B cell (primary cell): ENCODE measurements around the gene ROMO1. TPM values are rescaled to one million over a fixed set of nuclear protein-coding genes. Genes with fewer than 3 reads are reported as not detected.

ENCODE experiments used
- ATAC-seq: fragments of 200-7000 bp; cut with Tn5 transposase; one replicate; pipeline ENCODE4 v1.10.0; 2021; ENCODE audit warnings: low read depth, mild to moderate bottlenecking, moderate number of reproducible peaks, moderate library complexity
- CTCF ChIA-PET: fragments of 350-600 bp; sonication (Branson Sonifier 250); formaldehyde crosslinking; loops from one replicate; lab custom pipeline; 2021; ENCODE audit warnings: antibody characterized with exemption, inconsistent platforms; lab: Charles Lee
- POLR2A ChIA-PET: fragments of 350-600 bp; sonication (Branson Sonifier 250); formaldehyde crosslinking; loops from one replicate; lab custom pipeline; 2021; ENCODE audit warnings: antibody characterized with exemption; lab: Charles Lee
- DNase-seq: peaks from one replicate; pipeline ENCODE4 v3.0.0; 2013
- H2AFZ ChIP-seq: 2 replicates; pipeline ENCODE4 v1.6.1; 2012; ENCODE audit warnings: mild to moderate bottlenecking, low read depth, low read length; ENCODE audit not compliant: insufficient read depth, poor library complexity, severe bottlenecking
- H3K27ac ChIP-seq, 2 donors: 1 replicate in 1 of 2; 2 replicates in 1 of 2; pipeline ENCODE4 v1.5.1; 2012 to 2013; ENCODE audit warnings: low read length in 2 of 2, mild to moderate bottlenecking in 2 of 2, moderate library complexity in 1 of 2
- H3K27me3 ChIP-seq, 4 experiments: fragments of 200-600 bp in 1 of 4; sonication (generic) in 1 of 4; replicated peaks in 1 of 4; 1 replicate in 2 of 4; 2 replicates in 2 of 4; pipeline versions ENCODE4 v1.6.1 to v1.7.0; 2013 to 2016; ENCODE audit warnings: low read length in 3 of 4, mild to moderate bottlenecking in 2 of 4, mixed read lengths in 1 of 4, moderate library complexity in 1 of 4; ENCODE audit not compliant: insufficient read depth in 4 of 4, control insufficient read depth in 3 of 4; ENCODE audit errors: control extremely low read depth in 1 of 4
- H3K36me3 ChIP-seq, 2 experiments: replicated peaks in 1 of 2; 1 replicate in 1 of 2; 2 replicates in 1 of 2; pipeline versions ENCODE4 v1.6.1 to v1.7.1; 2013; ENCODE audit warnings: low read length in 1 of 2; ENCODE audit not compliant: insufficient read depth in 2 of 2, control insufficient read depth in 1 of 2; ENCODE audit errors: control extremely low read depth in 1 of 2, extremely low read depth in 1 of 2
- H3K4me1 ChIP-seq, 2 donors: fragments of 200-600 bp in 1 of 2; sonication (generic) in 1 of 2; 1 replicate in 1 of 2; 2 replicates in 1 of 2; pipeline versions ENCODE4 v1.5.1 to v1.6.1; 2013 to 2017; ENCODE audit warnings: low read length in 2 of 2; ENCODE audit not compliant: control insufficient read depth in 2 of 2, insufficient read depth in 2 of 2
- H3K4me2 ChIP-seq: replicated peaks from 2 replicates; pipeline ENCODE3; 2012; ENCODE audit warnings: mild to moderate bottlenecking, low read depth, low read length; ENCODE audit not compliant: poor library complexity, severe bottlenecking
- H3K4me3 ChIP-seq, 5 experiments: fragments of 200-600 bp in 1 of 5; sonication (generic) in 1 of 5; 1 replicate in 3 of 5; 2 replicates in 2 of 5; pipeline versions ENCODE4 v1.5.1 to v1.7.0; 2011 to 2016; ENCODE audit warnings: low read length in 4 of 5, mild to moderate bottlenecking in 4 of 5, low read depth in 2 of 5, control low read depth in 1 of 5, moderate library complexity in 1 of 5; ENCODE audit not compliant: insufficient read depth in 1 of 5; ENCODE audit errors: control extremely low read depth in 1 of 5, extremely low read depth in 1 of 5
- H3K79me2 ChIP-seq: fragments of 200-600 bp; sonication (generic); one replicate; pipeline ENCODE4 v1.6.0; 2016; ENCODE audit warnings: low read length; ENCODE audit not compliant: control insufficient read depth, insufficient read depth
- H3K9ac ChIP-seq: fragments of 200-600 bp; sonication (generic); 2 replicates; pipeline ENCODE4 v1.6.1; 2017; ENCODE audit warnings: mild to moderate bottlenecking, low read length, moderate library complexity
- H3K9me3 ChIP-seq, 3 donors: one replicate each; pipeline versions ENCODE4 v1.6.1 to v1.7.1; 2013; ENCODE audit warnings: low read length in 2 of 3; ENCODE audit not compliant: control insufficient read depth in 2 of 3, insufficient read depth in 1 of 3; ENCODE audit errors: control extremely low read depth in 1 of 3
- H4K20me1 ChIP-seq: 2 replicates; pipeline ENCODE4 v1.6.0; 2012; ENCODE audit warnings: mild to moderate bottlenecking, low read length; ENCODE audit not compliant: insufficient read depth, control insufficient read depth, poor library complexity, severe bottlenecking
- H3K27ac Mint-ChIP-seq: one replicate; pipeline ENCODE4 v1.8.0; 2021; ENCODE audit warnings: mixed read lengths
- H3K27me3 Mint-ChIP-seq: one replicate; pipeline ENCODE4 v1.8.0; 2021; ENCODE audit warnings: mixed read lengths
- H3K4me1 Mint-ChIP-seq: one replicate; pipeline ENCODE4 v1.8.0; 2021; ENCODE audit warnings: mixed read lengths
- H3K4me3 Mint-ChIP-seq: one replicate; pipeline ENCODE4 v1.8.0; 2021; ENCODE audit warnings: mixed read lengths
- H3K9me3 Mint-ChIP-seq: one replicate; pipeline ENCODE4 v1.8.0; 2022; ENCODE audit warnings: mixed read lengths; ENCODE audit not compliant: insufficient read depth
- CTCF ChIP-seq: fragments of 200-600 bp; IDR thresholded peaks from one replicate; pipeline ENCODE4 v1.8.0; 2022; ENCODE audit warnings: antibody characterized with exemption, mild to moderate bottlenecking
- EZH2 ChIP-seq: IDR thresholded peaks from 2 replicates; pipeline ENCODE4 v1.6.1; 2012; ENCODE audit warnings: borderline replicate concordance, low read depth, mild to moderate bottlenecking, moderate library complexity, low read length; ENCODE audit not compliant: insufficient read depth, poor library complexity, severe bottlenecking
- WGBS: methylation state at CpG from one replicate; pipeline ENCODE4 v1.1.5; 2013; ENCODE audit warnings: missing lambda C conversion rate; ENCODE audit not compliant: insufficient coverage; 5-methylcytosine and 5-hydroxymethylcytosine counted together
- intact Hi-C: fragments of 100-400 bp; cut with micrococcal nuclease; formaldehyde crosslinking; loops from one replicate; pipeline ENCODE4 v1.10.0; 2022
- polyA plus RNA-seq: library from polyadenylated mRNA; depleted of rRNA; stranded (reverse); fragments of >200 nt; gene quantifications from 2 replicates; pipeline ENCODE4 v1.2.3, GENCODE V29; 2012
- total RNA-seq, 2 donors: library from RNA; stranded (reverse); fragments of 120-200 nt in 1 of 2; gene quantifications; 1 replicate in 1 of 2; 2 replicates in 1 of 2; pipeline versions ENCODE4 v1.2.3 to v1.2.4, GENCODE V29; 2013 to 2022

The ROMO1 gene
- total and polyA plus RNA-seq, 2 donors (not counting 1 experiment from before 2014, with no cell fraction given): 38.1 to 145 TPM

DNA sequence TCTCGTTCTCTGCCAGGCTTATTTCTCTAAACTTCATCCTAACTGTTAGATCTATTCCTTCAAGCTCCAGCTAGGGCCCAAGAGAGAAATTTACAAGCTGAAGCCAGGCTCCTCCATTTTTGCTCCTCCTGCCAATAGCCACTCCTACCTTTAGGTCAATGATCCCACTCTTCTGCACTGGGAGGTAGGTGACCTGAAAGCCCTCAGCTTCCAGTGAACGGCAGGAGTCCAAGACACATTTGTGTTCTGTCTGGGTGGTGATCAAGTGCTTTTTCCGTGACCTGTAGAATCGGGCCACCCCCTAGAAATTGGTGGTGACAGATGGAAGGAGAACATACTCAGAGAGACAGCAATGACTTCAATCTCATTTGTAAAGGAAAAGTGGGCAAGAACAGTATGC is 8.9 kb upstream of the ROMO1 start:
- intact Hi-C loops: no loop called here
- H3K4me3 ChIP-seq: no peak overlapping the region
- 94% methylated on average over 3 of the region's 4 CpGs for WGBS
- H3K79me2 ChIP-seq: no peaks in the 10 kb centered on the region
- ChIA-PET CTCF (interaction anchor here (1.0 kb wide), 1 partner anchor 20 kb away, joined by 3 read pairs; no protein-coding TSS in a partner anchor), POLR2A (interaction anchor here (0.7 kb wide), 1 partner anchor 527 kb away, joined by 5 read pairs; no protein-coding TSS in a partner anchor)
- H3K4me1 ChIP-seq: no peaks in the 10 kb centered on the region
- H3K4me2 ChIP-seq: no peak overlapping the region
- no peaks in the 10 kb centered on the region for H3K9me3 Mint-ChIP-seq
- H3K27ac Mint-ChIP-seq: no peak overlapping the region
- no peak for ATAC-seq
- no peak overlapping the region for H2AFZ ChIP-seq
- no peak overlapping the region for H3K4me3 Mint-ChIP-seq
- H3K27ac ChIP-seq: no peak overlapping the region
- peaks cover 9 to 30% of the 10 kb centered on the region in 2 experiments for H3K36me3 ChIP-seq
- no peak for DNase-seq
- no peak for TF ChIP-seq CTCF
- no peak for TF ChIP-seq EZH2
- H3K9me3 ChIP-seq: no peaks in the 10 kb centered on the region
- H3K27me3 ChIP-seq: no peaks in the 10 kb centered on the region
- H4K20me1 ChIP-seq: no peaks in the 10 kb centered on the region
- H3K27me3 Mint-ChIP-seq: no peaks in the 10 kb centered on the region
- no peak overlapping the region for H3K9ac ChIP-seq
- no peaks in the 10 kb centered on the region for H3K4me1 Mint-ChIP-seq

GRCh38 chr20:35695245-35695749 is 3.9 kb upstream of the ROMO1 start:
- TF ChIP-seq CTCF (no peak), EZH2 (no peak)
- Mint-ChIP-seq H3K4me3 (no peak overlapping the region), H3K9me3 (no peaks in the 10 kb centered on the region), H3K4me1 (peaks cover 28% of the 10 kb centered on the region), H3K27ac (no peak overlapping the region), H3K27me3 (no peaks in the 10 kb centered on the region)
- Histone ChIP-seq H3K4me1 (peaks cover 16 to 21% of the 10 kb centered on the region in 2 donors), H3K4me3 (no peak overlapping the region), H2AFZ (no peak overlapping the region), H3K36me3 (peaks cover 9 to 13% of the 10 kb centered on the region in 2 experiments), H3K27me3 (no peaks in the 10 kb centered on the region), H3K9me3 (no peaks in the 10 kb centered on the region), H3K9ac (no peak overlapping the region), H3K27ac (no peak overlapping the region), H4K20me1 (no peaks in the 10 kb centered on the region), H3K79me2 (peaks cover 18% of the 10 kb centered on the region), H3K4me2 (no peak overlapping the region)
- ATAC-seq: no peak
- ChIA-PET POLR2A (interaction anchor here (0.7 kb wide), 1 partner anchor 75 kb away, joined by 4 read pairs; no protein-coding TSS in a partner anchor), CTCF (no interaction called here)
- 100% methylated on average over 2 of the region's 2 CpGs for WGBS
- no peak for DNase-seq
- intact Hi-C loops: loop anchor here (5.0 kb wide), 1 partner anchor 93 kb away; no protein-coding TSS in a partner anchor
